ENCODE results near the gene STK32A. TPM values are rescaled to one million over a fixed set of nuclear protein-coding genes. Genes with fewer than 3 reads are reported as not detected.

The STK32A gene
- total and polyA plus RNA-seq, 11 donors = 0.15 to 1.4 (median 0.30) TPM

DNA sequence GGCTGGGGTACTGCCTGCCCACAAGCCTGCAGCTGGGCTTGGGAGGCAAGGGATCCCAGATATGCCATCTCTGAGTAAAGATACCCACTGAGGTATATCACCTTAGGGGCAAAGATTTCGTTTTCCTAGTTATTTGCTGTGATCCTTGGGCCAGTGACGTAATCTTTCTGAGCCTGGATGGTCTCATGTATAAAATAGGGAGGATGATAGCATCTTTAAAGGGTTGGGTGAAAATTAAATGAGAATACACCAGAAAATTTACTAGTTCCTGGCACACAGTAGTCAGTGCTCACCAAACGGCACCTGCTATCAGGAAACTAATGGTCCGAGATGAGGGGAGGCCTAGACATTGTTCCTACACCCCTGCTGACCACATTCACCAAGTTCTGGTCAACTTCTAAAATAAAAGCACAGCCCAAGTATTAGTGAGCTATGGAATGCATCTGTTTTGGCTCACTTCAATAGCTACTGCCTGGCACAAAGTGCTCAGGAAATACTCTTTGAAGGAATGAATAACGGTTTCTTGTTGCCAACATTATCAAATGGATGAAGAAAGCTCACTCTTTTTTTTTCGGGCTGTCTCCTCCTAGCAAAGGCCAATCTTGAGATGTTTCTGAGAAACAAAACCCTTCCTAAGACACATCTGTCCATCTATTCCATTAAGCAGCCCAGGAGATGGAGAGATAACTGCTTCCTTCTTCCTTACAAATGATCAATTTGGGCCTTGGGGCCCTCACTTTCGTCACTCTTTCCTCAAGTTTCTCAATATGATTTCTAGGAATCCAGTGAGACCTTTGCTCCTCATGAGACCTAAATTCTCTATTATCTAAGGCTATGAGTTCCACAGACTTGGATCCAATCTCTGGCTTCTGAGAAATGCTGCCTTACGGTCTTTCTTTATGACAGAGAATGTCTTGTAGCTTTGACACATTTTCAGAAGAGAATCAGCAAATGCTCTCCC, 176.8 kb downstream of the STK32A start:
- DNase-seq = no peak
- Histone ChIP-seq H3K27ac (peak overlapping the region in 7 of 12 donors; percentile 18 to 75 (median 27)), H3K27me3 (no peaks in the 10 kb centered on the region), H3K4me1 (peaks cover 0 to 44% (median 17%) of the 10 kb centered on the region in 12 donors), H3K4me3 (no peak overlapping the region), H3K36me3 (peaks cover 0 to 87% (median 23%) of the 10 kb centered on the region in 9 donors), H3K9me3 (no peaks in the 10 kb centered on the region)
- peak in 1 of 4 donors; percentile 7 for ATAC-seq
- intact Hi-C loops (cut with DNase I) = no loop called here
- TF ChIP-seq, protein P1, sequence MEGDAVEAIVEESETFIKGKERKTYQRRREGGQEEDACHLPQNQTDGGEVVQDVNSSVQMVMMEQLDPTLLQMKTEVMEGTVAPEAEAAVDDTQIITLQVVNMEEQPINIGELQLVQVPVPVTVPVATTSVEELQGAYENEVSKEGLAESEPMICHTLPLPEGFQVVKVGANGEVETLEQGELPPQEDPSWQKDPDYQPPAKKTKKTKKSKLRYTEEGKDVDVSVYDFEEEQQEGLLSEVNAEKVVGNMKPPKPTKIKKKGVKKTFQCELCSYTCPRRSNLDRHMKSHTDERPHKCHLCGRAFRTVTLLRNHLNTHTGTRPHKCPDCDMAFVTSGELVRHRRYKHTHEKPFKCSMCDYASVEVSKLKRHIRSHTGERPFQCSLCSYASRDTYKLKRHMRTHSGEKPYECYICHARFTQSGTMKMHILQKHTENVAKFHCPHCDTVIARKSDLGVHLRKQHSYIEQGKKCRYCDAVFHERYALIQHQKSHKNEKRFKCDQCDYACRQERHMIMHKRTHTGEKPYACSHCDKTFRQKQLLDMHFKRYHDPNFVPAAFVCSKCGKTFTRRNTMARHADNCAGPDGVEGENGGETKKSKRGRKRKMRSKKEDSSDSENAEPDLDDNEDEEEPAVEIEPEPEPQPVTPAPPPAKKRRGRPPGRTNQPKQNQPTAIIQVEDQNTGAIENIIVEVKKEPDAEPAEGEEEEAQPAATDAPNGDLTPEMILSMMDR (IDR thresholded peaks at IDR 0.05) = no peak
- TF ChIP-seq POLR2A (IDR thresholded peaks at IDR 0.05) = no peak
- 70 to 79% (median 74%) methylated on average over 8 of the region's 8 CpGs for WGBS, 4 donors

DNA sequence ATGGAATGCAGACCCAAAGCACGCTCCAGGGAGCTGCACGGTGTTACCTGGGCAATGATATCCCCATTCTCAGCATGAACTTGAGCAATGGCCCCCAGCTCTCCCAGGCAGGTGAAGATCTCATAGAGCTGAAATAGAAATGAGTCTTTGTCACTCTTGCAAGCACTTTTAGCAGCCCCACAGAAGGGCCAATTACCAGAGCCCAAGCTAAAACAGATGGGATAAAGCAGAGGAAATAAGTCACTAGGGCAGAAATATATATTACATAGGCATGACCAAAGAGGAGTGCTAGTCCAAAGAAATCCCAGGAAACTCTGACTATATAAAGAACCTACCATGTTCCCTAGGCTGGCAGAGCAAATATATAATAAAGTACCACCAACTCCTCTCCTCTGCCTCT, 177.7 kb downstream of the STK32A start:
- TF ChIP-seq, protein P1 (IDR thresholded peaks at IDR 0.05) = no peak
- Histone ChIP-seq H3K4me1 (peaks cover 0 to 44% (median 12%) of the 10 kb centered on the region in 12 donors), H3K9me3 (no peaks in the 10 kb centered on the region), H3K36me3 (peaks cover 0 to 78% (median 21%) of the 10 kb centered on the region in 9 donors), H3K27ac (peak overlapping the region in 1 of 12 donors; percentile 75), H3K27me3 (no peaks in the 10 kb centered on the region), H3K4me3 (no peak overlapping the region)
- WGBS, 4 donors = 94 to 100% (median 96%) methylated on average over 2 of the region's 2 CpGs
- intact Hi-C loops (cut with DNase I) = no loop called here
- no peak for ATAC-seq
- DNase-seq = no peak

DNA sequence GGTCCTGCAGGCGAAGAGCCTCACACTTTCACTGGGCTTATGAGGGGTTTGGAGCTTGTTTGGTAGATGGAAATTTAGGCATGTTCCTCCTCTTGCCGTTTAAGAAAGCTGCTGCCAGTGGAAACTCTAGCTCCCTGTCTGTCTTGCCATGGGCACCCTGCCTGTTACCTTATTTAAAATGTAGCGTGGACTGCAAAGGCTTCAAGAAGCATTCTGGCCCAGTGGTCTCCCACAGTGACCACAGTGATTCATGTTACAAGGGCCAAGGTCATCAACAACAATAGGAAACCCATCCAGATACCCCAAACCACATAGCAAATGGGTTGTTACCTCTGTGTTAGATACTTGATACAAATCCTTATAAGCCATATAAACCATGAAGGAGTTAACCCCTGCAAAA, 178.4 kb downstream of the STK32A start:
- Histone ChIP-seq H3K27me3 (no peaks in the 10 kb centered on the region), H3K36me3 (peaks cover 0 to 78% (median 13%) of the 10 kb centered on the region in 9 donors), H3K9me3 (no peaks in the 10 kb centered on the region), H3K27ac (peak overlapping the region in 1 of 12 donors; percentile 75), H3K4me1 (peaks cover 0 to 46% (median 13%) of the 10 kb centered on the region in 12 donors), H3K4me3 (no peak overlapping the region)
- WGBS, 4 donors = 89 to 97% (median 91%) methylated on average over 3 of the region's 3 CpGs
- DNase-seq (no peak), ATAC-seq (no peak)
- no peak for TF ChIP-seq POLR2A (IDR thresholded peaks at IDR 0.05)
- TF ChIP-seq, protein P1 (IDR thresholded peaks at IDR 0.05) = no peak
- intact Hi-C loops (cut with DNase I) = no loop called here

DNA sequence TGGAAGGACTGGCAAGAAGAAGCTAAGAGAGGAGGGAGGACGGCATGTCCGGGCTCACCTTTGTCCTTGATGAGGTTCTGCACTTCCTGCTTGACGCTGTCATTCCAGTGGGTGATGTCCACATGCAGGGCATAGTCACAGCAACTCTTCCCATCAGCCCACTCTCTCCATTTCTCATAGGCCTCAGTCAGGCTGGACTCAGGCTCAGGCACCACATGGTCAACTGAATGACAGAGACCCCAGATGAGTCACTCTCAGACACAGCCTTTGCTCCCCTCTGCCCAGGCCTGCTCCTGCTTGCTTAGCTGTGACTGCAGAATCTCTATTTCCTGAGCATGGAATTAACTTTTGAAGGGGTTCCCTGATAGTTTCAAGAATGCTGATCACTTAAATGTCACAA, 180.8 kb downstream of the STK32A start:
- H3K27me3 ChIP-seq = no peaks in the 10 kb centered on the region
- 86 to 96% (median 95%) methylated on average over 3 of the region's 3 CpGs for WGBS, 4 donors
- ATAC-seq (no peak), DNase-seq (no peak)
- peak overlapping the region in 1 of 12 donors; percentile 76 for H3K27ac ChIP-seq
- no peak for TF ChIP-seq POLR2A (IDR thresholded peaks at IDR 0.05)
- TF ChIP-seq, protein P1 (IDR thresholded peaks at IDR 0.05) = no peak
- H3K36me3 ChIP-seq = peaks cover 0 to 58% (median 10%) of the 10 kb centered on the region in 9 donors
- no peak overlapping the region for H3K4me3 ChIP-seq
- intact Hi-C loops (cut with DNase I) = no loop called here
- no peaks in the 10 kb centered on the region for H3K9me3 ChIP-seq
- peaks cover 0 to 45% (median 13%) of the 10 kb centered on the region in 12 donors for H3K4me1 ChIP-seq

Measured in heart left ventricle (tissue), 16 donors.